ENCODE results near the gene CCDC187.

- TF ChIP-seq CTCF (IDR thresholded peaks at IDR 0.05): no peak
- TF ChIP-seq POLR2A (IDR thresholded peaks at IDR 0.05): no peak
Observed at GRCh38 chr9:136308702-136309053, 4.8 kb upstream of the CCDC187 start.
